GM23338 (cell line): ENCODE results near the gene LRRC3B. TPM values are rescaled to one million over a fixed set of nuclear protein-coding genes. Genes with fewer than 3 reads are reported as not detected.
A peak's percentile ranks its signal among the peaks of the same experiment; 100 is the strongest.

Source experiments
- ATAC-seq: fragments of 200-7000 bp; cut with Tn5 transposase; 3 replicates; pipeline ENCODE4 v1.9.1; 2020
- DNase-seq: peaks from one replicate; pipeline ENCODE4 v3.0.0-alpha.2; 2015; ENCODE audit warnings: low spot score
- H2AFZ ChIP-seq: fragments of 200-600 bp; sonication (generic); 2 replicates; pipeline ENCODE4 v1.8.0; 2016; ENCODE audit warnings: antibody characterized with exemption, mild to moderate bottlenecking, moderate library complexity
- H3F3A ChIP-seq: fragments of 200-600 bp; sonication (generic); replicated peaks from 2 replicates; pipeline ENCODE4 v1.8.0; 2017; ENCODE audit warnings: antibody characterized with exemption, mixed run types, low read depth
- H3K27ac ChIP-seq: fragments of 200-600 bp; sonication (generic); 2 replicates; pipeline ENCODE4 v1.6.1; 2016; ENCODE audit warnings: low read depth
- H3K27me3 ChIP-seq: fragments of 200-600 bp; sonication (generic); 2 replicates; pipeline ENCODE4 v1.8.0; 2016; ENCODE audit warnings: mild to moderate bottlenecking, mixed run types, moderate library complexity; ENCODE audit not compliant: insufficient read depth
- H3K36me3 ChIP-seq: fragments of 200-600 bp; sonication (generic); 2 replicates; pipeline ENCODE4 v1.8.0; 2016; ENCODE audit warnings: mild to moderate bottlenecking; ENCODE audit not compliant: insufficient read depth
- H3K4me1 ChIP-seq: fragments of 200-600 bp; sonication (generic); 2 replicates; pipeline ENCODE4 v1.8.0; 2016; ENCODE audit warnings: mild to moderate bottlenecking, moderate library complexity; ENCODE audit not compliant: insufficient read depth
- H3K4me2 ChIP-seq: fragments of 200-600 bp; sonication (generic); 2 replicates; pipeline ENCODE4 v1.7.1; 2017; ENCODE audit warnings: mixed run types
- H3K4me3 ChIP-seq: fragments of 200-600 bp; sonication (generic); 2 replicates; pipeline ENCODE4 v1.6.1; 2016; ENCODE audit warnings: mixed run types
- H3K79me2 ChIP-seq: fragments of 200-600 bp; sonication (generic); replicated peaks from 2 replicates; pipeline ENCODE4 v1.8.0; 2017; ENCODE audit warnings: mild to moderate bottlenecking; ENCODE audit not compliant: insufficient read depth
- H3K9me2 ChIP-seq: fragments of 200-600 bp; sonication (generic); 2 replicates; pipeline ENCODE4 v1.8.0; 2017; ENCODE audit not compliant: insufficient read depth
- H4K20me1 ChIP-seq: fragments of 200-600 bp; sonication (generic); replicated peaks from 2 replicates; pipeline ENCODE4 v1.8.0; 2017; ENCODE audit warnings: mild to moderate bottlenecking; ENCODE audit not compliant: insufficient read depth
- H3K27ac Mint-ChIP-seq: 2 replicates; pipeline ENCODE4 v1.8.0; 2020; ENCODE audit warnings: inconsistent platforms, mild to moderate bottlenecking, moderate library complexity, mixed read lengths
- H3K27me3 Mint-ChIP-seq: 3 replicates; pipeline ENCODE4 v1.8.0; 2022; ENCODE audit warnings: low read depth, mild to moderate bottlenecking, moderate library complexity, mixed read lengths, inconsistent platforms; ENCODE audit not compliant: insufficient read depth, poor library complexity
- H3K36me3 Mint-ChIP-seq: 3 replicates; pipeline ENCODE4 v1.8.0; 2021; ENCODE audit warnings: low read depth, mild to moderate bottlenecking, inconsistent platforms, moderate library complexity, mixed read lengths
- H3K4me1 Mint-ChIP-seq: 3 replicates; pipeline ENCODE4 v1.8.0; 2020; ENCODE audit warnings: mild to moderate bottlenecking, inconsistent platforms, mixed read lengths
- H3K4me3 Mint-ChIP-seq: 3 replicates; pipeline ENCODE4 v1.8.0; 2021; ENCODE audit warnings: moderate library complexity, mild to moderate bottlenecking, inconsistent platforms, mixed read lengths
- H3K9me3 Mint-ChIP-seq: 3 replicates; pipeline ENCODE4 v1.8.0; 2020; ENCODE audit warnings: moderate library complexity, mild to moderate bottlenecking, inconsistent platforms, mixed read lengths
- CREB1 ChIP-seq: fragments of 250-450 bp; sonication (Bioruptor Pico); IDR thresholded peaks from 2 replicates; pipeline ENCODE4 v1.5.0; 2020; ENCODE audit warnings: low read depth, mild to moderate bottlenecking, moderate library complexity
- CTCF ChIP-seq, 2 experiments: fragments of 200-600 bp in 1 of 2; sonication (generic) in 1 of 2; conservative IDR thresholded peaks; 2 replicates each; pipeline versions ENCODE4 v1.5.1 to v1.6.1; 2016 to 2017; ENCODE audit warnings: antibody characterized with exemption in 2 of 2, low read depth in 2 of 2, mild to moderate bottlenecking in 2 of 2, moderate library complexity in 1 of 2
- ETS1 ChIP-seq: IDR thresholded peaks from 2 replicates; pipeline ENCODE4 v1.6.1; 2016; ENCODE audit warnings: antibody characterized with exemption
- EZH2 ChIP-seq: fragments of 200-600 bp; sonication (generic); IDR thresholded peaks from one replicate; pipeline ENCODE4 v1.8.0; 2017; ENCODE audit warnings: antibody characterized with exemption, mild to moderate bottlenecking, low read depth; ENCODE audit not compliant: unreplicated experiment
- EZH2phosphoT487 ChIP-seq: fragments of 200-600 bp; sonication (generic); IDR thresholded peaks from one replicate; pipeline ENCODE4 v1.8.1; 2018; ENCODE audit warnings: antibody characterized with exemption; ENCODE audit not compliant: unreplicated experiment
- NANOG ChIP-seq: IDR thresholded peaks from 2 replicates; pipeline ENCODE4 v1.6.1; 2016; ENCODE audit warnings: antibody characterized with exemption, borderline replicate concordance
- POLR2AphosphoS5 ChIP-seq: IDR thresholded peaks from 2 replicates; pipeline ENCODE4 v1.6.1; 2016; ENCODE audit warnings: antibody characterized with exemption, low read depth
- STAT1 ChIP-seq: IDR thresholded peaks from one replicate; pipeline ENCODE4 v1.6.1; 2016; ENCODE audit warnings: antibody characterized with exemption; ENCODE audit not compliant: unreplicated experiment
- ZNF114 ChIP-seq: fragments of 250-450 bp; sonication (Bioruptor Pico); IDR thresholded peaks from 2 replicates; pipeline ENCODE4 v1.5.0; 2020; ENCODE audit warnings: mild to moderate bottlenecking, moderate library complexity
- ZNF331 ChIP-seq: fragments of 250-450 bp; sonication (Bioruptor Pico); IDR thresholded peaks from 2 replicates; pipeline ENCODE4 v1.5.0; 2020; ENCODE audit warnings: low read depth, mild to moderate bottlenecking, moderate library complexity
- polyA plus RNA-seq: library from polyadenylated mRNA; unstranded; fragments of >200 nt; fragmentation: Nextera tagmentation; extraction: Ambion mirVana; gene quantifications from 2 replicates; pipeline ENCODE4 v1.2.1, GENCODE V29; 2016
- total RNA-seq: library from RNA; depleted of rRNA; stranded (reverse); fragments of >200 nt; shearing (Covaris generic); gene quantifications from 2 replicates; pipeline ENCODE4 v1.2.3, GENCODE V29; 2014
- TF ChIP-seq, protein P1 (sequence below): IDR thresholded peaks from one replicate; pipeline ENCODE4 v1.6.1; 2018; ENCODE audit warnings: antibody characterized with exemption; ENCODE audit not compliant: unreplicated experiment

The LRRC3B gene
- total and polyA plus RNA-seq, 2 experiments from 2014 or later = 7.1 to 13.2 TPM

DNA sequence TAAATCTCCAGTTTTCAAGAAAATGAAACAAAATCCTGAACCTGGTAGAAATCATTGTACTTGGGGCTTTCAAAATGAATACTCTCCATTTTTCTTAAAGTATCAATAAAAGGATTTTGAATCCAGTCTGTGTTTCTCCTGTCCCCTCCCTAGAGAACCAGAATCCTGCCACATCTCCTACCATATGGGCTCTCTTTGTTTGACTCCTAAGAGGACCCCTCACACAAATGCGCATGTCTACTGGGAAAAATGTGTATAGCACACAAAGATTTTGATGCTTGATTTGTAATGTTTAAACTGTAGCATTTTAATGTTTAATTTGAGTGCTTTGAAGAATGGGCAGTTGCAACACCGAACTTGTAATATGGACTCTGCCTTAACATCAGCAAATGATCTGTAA is 25.9 kb downstream of the LRRC3B start:
- Histone ChIP-seq H3K4me2 (no peak overlapping the region), H3K27me3 (no peaks in the 10 kb centered on the region), H3F3A (no peaks in the 10 kb centered on the region), H4K20me1 (no peaks in the 10 kb centered on the region), H3K36me3 (no peaks in the 10 kb centered on the region), H3K4me3 (no peak overlapping the region), H3K79me2 (no peaks in the 10 kb centered on the region), H3K9me2 (no peaks in the 10 kb centered on the region), H3K27ac (no peak overlapping the region), H2AFZ (no peak overlapping the region), H3K4me1 (peaks cover 8% of the 10 kb centered on the region; the same call in 1 of the 2 replicates)
- Mint-ChIP-seq H3K36me3 (no peaks in the 10 kb centered on the region), H3K27ac (peak overlapping the region; percentile 6; the same call in 1 of the 2 replicates), H3K4me1 (peaks cover 8% of the 10 kb centered on the region), H3K9me3 (no peaks in the 10 kb centered on the region; the same call in 2 of the 3 replicates), H3K27me3 (peaks cover 2% of the 10 kb centered on the region), H3K4me3 (no peak overlapping the region)
- DNase-seq = no peak
- no peak for ATAC-seq
- TF ChIP-seq EZH2phosphoT487 = no peak

GRCh38 chr3:26652164-26652563 is 29.6 kb downstream of the LRRC3B start:
- Histone ChIP-seq H3K79me2 (no peaks in the 10 kb centered on the region), H3K36me3 (no peaks in the 10 kb centered on the region), H3K4me1 (peaks cover 23% of the 10 kb centered on the region), H3K4me3 (no peak overlapping the region), H3K27me3 (no peaks in the 10 kb centered on the region), H2AFZ (no peak overlapping the region), H4K20me1 (no peaks in the 10 kb centered on the region), H3F3A (no peaks in the 10 kb centered on the region), H3K27ac (no peak overlapping the region), H3K9me2 (no peaks in the 10 kb centered on the region), H3K4me2 (no peak overlapping the region)
- no peak overlapping the region for H3K27ac Mint-ChIP-seq
- no peaks in the 10 kb centered on the region for H3K36me3 Mint-ChIP-seq
- DNase-seq (peak; percentile 15), ATAC-seq (no peak)
- no peaks in the 10 kb centered on the region for H3K27me3 Mint-ChIP-seq
- no peak overlapping the region for H3K4me3 Mint-ChIP-seq
- H3K9me3 Mint-ChIP-seq = no peaks in the 10 kb centered on the region
- H3K4me1 Mint-ChIP-seq = peaks cover 10% of the 10 kb centered on the region; the same call in 2 of the 3 replicates
- TF ChIP-seq ETS1 (no peak), CTCF (conservative IDR thresholded peaks at IDR 0.05; ENCODE audit: low read depth in 2 of 2) (no peak), POLR2AphosphoS5 (no peak), STAT1 (no peak), ZNF114 (no peak), CREB1 (CRISPR knock-in tag) (no peak), ZNF331 (CRISPR knock-in tag) (no peak), NANOG (no peak), EZH2 (no peak)
- TF ChIP-seq, protein P1, sequence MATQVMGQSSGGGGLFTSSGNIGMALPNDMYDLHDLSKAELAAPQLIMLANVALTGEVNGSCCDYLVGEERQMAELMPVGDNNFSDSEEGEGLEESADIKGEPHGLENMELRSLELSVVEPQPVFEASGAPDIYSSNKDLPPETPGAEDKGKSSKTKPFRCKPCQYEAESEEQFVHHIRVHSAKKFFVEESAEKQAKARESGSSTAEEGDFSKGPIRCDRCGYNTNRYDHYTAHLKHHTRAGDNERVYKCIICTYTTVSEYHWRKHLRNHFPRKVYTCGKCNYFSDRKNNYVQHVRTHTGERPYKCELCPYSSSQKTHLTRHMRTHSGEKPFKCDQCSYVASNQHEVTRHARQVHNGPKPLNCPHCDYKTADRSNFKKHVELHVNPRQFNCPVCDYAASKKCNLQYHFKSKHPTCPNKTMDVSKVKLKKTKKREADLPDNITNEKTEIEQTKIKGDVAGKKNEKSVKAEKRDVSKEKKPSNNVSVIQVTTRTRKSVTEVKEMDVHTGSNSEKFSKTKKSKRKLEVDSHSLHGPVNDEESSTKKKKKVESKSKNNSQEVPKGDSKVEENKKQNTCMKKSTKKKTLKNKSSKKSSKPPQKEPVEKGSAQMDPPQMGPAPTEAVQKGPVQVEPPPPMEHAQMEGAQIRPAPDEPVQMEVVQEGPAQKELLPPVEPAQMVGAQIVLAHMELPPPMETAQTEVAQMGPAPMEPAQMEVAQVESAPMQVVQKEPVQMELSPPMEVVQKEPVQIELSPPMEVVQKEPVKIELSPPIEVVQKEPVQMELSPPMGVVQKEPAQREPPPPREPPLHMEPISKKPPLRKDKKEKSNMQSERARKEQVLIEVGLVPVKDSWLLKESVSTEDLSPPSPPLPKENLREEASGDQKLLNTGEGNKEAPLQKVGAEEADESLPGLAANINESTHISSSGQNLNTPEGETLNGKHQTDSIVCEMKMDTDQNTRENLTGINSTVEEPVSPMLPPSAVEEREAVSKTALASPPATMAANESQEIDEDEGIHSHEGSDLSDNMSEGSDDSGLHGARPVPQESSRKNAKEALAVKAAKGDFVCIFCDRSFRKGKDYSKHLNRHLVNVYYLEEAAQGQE = no peak
